22Rv1 (cell line): ENCODE measurements around the gene PRR36.

Experiments
- ZFX ChIP-seq: fragments of 450-650 bp; IDR thresholded peaks from 2 replicates; pipeline ENCODE4 v1.6.1; 2017; ENCODE audit warnings: antibody characterized with exemption, borderline replicate concordance
- TF ChIP-seq, protein P1 (sequence below): fragments of 450-650 bp; IDR thresholded peaks from 2 replicates; pipeline ENCODE4 v1.5.1; 2017; ENCODE audit warnings: mild to moderate bottlenecking

GRCh38 chr19:7897292-7897691 lies 23.1 kb upstream of the PRR36 start:
- TF ChIP-seq, protein P1, sequence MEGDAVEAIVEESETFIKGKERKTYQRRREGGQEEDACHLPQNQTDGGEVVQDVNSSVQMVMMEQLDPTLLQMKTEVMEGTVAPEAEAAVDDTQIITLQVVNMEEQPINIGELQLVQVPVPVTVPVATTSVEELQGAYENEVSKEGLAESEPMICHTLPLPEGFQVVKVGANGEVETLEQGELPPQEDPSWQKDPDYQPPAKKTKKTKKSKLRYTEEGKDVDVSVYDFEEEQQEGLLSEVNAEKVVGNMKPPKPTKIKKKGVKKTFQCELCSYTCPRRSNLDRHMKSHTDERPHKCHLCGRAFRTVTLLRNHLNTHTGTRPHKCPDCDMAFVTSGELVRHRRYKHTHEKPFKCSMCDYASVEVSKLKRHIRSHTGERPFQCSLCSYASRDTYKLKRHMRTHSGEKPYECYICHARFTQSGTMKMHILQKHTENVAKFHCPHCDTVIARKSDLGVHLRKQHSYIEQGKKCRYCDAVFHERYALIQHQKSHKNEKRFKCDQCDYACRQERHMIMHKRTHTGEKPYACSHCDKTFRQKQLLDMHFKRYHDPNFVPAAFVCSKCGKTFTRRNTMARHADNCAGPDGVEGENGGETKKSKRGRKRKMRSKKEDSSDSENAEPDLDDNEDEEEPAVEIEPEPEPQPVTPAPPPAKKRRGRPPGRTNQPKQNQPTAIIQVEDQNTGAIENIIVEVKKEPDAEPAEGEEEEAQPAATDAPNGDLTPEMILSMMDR: no peak
- no peak for TF ChIP-seq ZFX
